HuH-7 (cell line): ENCODE data around the gene CLTRN.
"Not testable (repeated sequence)": the region's sequence is repeated elsewhere in the genome, so short reads cannot be mapped to it uniquely, and the experiment has no call there.

Experiments
- DNase-seq: peaks from one replicate; pipeline ENCODE4 v3.0.0; 2011; ENCODE audit warnings: low spot score

Gene CLTRN

GRCh38 chrX:15664487-15665444 lies at the start of gene CLTRN:
CLTRN (minus strand) TSS chrX:15664805; CDS start chrX:15664775, 30 bp downstream.
- no peak for DNase-seq

DNA sequence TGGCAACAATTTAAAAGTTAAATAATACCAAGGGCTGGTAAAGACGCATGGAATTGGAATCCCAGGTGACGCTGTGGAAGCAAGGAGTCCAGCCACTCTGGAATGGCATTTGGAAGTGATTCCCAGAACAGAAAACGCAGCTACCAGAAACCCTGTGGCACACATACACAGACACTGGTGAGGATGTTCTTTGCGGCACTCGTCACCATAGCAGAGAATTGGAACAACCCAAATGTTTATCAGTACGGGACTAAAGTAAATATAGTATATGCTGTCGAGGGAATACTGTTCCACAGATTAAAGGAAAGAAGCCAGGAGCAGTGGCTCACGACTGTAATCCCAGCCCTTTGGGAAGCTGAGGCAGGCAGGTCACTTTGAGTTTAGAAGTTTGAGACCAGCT lies 39.7 kb upstream of the CLTRN start:
- not testable (repeated sequence) for DNase-seq

DNA sequence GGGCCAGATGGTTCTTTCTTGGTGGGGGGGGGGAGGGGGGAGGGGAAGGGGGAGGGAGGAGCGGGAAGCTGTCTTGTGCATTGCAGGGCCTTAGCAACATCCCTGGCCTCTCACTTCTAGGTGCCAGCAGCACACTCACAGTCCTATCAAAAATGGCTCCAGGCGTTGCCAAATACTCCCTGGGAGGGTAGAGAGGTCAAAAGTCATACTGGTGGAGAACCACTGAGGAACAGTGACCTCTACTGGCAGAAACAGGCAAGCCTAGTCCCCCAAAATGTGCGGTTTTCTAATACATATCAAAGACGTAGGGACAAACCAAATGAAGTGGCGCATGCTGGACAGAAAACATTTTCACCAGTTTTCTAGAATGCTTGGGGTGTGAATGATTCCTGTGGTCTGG lies 39.2 kb upstream of the CLTRN start:
- not testable (repeated sequence) for DNase-seq

DNA sequence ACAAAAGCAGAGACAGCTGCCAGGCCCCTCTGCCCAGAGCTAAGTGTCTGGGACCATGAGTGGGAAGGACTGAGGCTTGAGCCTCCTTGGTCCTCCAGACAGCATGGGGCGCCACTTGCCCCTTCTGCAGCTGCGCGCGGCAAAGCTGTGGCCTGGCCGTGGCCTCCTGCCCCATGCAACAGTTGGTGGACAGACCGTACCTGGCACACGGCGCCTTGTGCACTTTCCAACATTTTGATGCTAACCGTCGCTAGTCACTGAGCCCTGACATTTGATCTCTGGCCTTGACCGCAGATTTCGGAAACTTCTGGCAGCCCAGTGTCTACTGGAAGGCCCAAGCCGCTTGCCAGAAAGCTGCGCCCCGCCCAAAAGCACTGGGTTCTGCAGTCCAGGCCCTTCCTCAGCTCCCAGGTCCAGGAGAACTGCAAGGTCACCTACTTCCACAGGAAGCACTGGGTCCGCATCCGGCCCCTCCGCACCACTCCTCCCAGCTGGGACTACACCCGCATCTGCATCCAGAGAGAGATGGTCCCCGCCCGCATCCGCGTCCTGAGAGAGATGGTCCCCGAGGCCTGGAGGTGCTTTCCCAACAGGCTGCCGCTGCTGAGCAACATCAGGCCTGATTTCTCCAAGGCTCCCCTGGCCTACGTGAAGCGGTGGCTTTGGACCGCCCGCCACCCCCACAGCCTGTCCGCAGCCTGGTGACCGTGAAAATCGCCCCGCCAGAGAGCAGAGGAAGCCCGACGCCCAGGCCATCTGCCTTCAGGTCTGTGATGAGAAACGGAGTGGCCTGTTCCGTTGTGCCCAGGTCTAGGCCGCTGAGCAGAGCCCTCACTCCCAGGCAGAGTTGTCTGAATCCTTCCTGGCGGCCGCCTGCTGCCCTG lies 38.1 kb upstream of the CLTRN start:
- no peak for DNase-seq

GRCh38 chrX:15696516-15696915 lies 31.9 kb upstream of the CLTRN start:
- no peak for DNase-seq

DNA sequence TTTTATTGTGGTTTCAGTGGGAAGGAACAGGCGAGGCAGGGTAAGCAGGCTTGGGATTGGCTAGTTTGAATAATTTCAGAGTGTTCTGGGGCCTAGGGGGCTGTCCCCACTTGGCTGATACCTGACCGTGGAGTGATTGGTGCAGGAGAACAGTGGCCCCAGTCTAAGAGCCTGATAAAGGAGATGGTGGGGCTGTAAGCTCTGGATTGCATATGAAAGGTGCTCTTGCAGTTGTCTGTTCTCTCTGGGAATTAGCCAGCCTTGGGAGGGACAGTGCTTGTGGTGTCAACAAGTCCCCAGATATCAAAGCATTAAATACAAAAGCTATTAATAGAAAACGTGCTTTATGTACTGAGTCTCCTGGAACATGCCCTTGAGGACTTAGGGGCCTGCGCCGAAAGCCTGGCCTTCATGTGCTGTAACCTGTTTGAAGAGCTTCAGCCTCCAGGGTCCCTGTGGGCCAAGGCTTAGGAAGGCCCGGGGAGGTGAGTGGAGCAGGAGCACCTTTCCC lies 30.4 kb upstream of the CLTRN start:
- DNase-seq, result no peak

GRCh38 chrX:15686818-15687685 lies 22.4 kb upstream of the CLTRN start:
- peak; percentile 20 for DNase-seq

GRCh38 chrX:15683193-15683592 lies 18.6 kb upstream of the CLTRN start:
- no peak for DNase-seq

DNA sequence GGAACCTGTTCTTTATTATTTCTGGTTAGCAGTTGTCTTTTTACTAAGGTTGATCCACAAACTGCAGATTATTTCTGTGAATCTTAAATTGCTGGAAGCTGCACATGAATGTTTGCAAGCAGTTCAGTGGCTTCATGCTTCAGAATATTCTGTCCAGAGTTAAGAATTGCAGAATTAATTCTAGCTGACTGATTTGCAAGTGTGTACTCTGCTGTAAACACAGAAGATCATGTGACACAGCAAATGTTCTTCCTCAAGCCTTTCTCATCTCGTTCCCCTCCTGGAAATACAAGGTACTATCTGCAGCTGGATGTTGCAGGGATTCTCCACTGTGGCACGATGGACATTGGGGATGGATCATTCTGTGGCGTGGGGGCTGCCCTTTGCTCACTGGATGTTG lies 16.8 kb upstream of the CLTRN start:
- DNase-seq, result no peak

- DNase-seq, result no peak
Observed at GRCh38 chrX:15680401-15680800, 15.8 kb upstream of the CLTRN start.

DNA sequence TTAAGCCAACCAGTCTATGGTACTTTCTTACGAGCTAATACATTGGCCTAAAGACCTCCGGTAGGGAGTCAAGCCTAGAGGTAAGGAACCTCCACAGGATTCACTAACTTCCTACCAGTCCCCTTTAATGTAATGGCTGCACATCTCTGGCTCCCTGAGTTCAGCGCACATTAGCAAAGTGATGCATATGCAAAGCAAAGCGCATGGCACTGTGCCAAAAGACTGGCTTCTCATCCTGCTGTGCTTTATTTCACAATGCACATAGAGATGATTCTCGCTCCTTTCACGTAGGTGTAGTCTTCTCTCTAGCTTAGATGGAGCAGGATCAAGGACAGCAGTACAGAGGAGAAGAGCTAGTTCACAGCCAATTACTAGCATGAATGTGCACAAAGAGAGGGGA lies 14.6 kb upstream of the CLTRN start:
- no peak for DNase-seq

DNA sequence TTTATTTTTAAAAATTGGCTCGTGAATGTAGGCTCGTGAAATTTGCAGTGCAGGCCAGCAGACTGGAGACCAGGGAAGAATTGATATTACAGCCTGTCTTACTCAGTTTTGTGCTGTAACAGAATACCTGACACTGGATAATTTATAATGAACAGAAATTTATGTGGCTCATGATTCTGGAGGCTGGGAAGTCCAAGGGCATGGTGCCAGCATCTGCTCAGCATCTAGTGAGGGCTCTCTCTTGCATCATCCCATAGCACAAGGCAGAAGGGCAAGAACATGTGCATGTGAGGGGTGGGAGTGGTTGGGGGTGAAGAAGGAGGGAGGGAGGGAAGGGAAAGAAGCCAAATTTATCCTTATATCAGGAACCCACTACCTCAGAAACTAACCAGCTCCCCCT lies 13.7 kb upstream of the CLTRN start:
- DNase-seq, result no peak

DNA sequence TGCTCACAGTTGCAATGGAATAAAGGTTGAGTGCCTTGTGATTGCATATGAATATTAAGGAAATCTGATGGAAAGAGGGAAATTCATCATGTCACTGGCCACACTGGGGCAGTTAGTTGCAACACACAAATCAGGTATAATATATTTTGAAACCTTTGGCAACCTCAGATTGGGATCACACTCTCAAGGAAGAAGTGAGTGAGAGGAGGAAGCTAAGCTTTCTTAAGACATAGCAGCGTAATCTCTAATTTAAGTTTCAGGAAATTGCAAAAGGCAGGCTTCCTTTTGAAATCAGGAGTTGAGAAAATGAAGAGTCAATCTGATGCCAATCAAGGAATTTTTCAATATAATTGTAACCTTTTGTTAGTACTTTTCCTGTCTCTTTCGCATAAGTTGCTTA lies 12.3 kb upstream of the CLTRN start:
- no peak for DNase-seq

- DNase-seq, result peak; percentile 40
Observed at GRCh38 chrX:15675490-15675921, 10.9 kb upstream of the CLTRN start.

DNA sequence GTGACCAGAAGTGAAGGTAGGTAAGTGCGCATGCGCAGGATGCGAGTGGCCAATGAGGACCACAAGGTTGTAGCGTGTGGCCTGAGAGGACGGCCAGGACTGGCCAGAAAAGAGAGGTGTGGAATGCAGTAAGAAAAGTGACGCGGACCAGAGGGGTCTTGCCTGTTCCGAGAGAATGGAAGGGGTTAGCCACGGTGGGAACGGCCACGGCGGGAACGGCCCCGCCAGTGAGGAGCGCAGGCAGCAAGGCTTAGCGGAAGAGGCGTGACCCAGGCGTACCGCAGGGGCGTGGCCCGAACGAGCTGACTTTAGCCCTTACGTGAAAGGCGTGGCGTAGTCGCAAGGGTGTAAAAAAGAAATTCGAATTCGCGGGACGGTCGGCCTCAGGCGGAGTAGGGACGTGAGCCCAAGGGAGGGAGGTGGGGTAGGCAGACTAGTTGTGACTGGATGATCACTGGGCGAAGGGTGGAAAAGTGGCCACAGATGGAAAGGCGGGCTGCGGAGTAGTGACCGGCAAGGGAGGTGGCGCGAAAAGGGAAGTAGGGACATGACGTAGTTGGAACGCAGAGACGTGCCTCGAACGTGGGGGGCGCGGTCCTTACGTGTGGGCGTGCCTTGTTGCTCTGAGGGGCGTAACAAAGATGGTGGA lies 10.4 kb upstream of the CLTRN start:
- peak; percentile 53 for DNase-seq

DNA sequence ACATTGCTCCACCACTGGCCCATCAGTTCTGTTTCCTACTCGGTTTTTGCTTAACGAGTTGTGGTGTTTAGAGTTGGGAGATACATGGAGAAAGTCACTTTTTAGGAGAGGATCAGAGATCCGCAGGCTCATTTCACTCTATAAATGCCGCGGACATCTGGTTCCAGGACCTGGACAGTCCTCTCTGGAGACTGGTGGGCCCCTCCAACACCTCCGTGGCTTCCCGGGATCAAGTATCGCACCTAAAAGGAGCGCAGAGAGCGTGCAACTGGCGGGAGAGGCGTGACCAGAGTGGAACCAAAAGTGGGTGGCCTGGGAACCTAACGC lies 9.9 kb upstream of the CLTRN start:
- no peak for DNase-seq

DNA sequence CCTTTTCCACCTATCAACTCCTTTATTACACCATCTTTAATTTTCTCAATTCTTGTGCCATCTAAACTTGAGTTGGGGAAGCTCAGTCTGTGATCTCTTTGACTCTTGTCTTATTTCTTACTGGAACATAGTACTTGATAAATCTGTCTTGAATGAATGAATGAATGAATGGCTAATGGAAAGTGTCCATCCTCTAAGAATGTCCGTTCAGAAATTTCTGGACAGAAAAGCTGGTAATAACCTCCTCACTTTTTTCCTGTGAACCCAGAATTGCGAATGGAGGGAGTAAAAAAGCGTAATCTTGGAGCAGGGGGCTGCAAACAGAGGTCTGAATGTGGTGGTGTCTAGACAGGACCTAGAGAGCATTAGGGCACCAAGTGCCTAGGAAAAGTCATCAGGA lies 9.4 kb upstream of the CLTRN start:
- no peak for DNase-seq

DNA sequence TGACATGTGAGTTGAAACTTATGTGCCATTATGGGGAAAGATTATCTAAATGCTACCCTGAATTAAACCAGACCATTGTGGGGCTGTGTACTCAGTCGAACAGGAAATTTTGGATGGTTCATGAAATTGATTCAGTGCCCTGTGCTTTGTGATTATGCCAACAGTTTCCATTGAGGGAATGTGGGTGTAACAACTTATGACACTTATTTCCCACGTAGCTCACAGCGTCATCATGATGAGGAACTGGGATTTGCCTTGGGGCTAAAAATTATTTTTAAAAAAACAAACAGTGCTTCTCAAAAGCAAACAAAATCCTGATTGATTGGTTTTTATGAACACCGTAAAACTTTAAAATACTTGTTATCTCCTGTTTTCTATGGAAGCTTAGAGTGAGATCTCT lies 8.3 kb upstream of the CLTRN start:
- no peak for DNase-seq

- DNase-seq, result no peak
Observed at GRCh38 chrX:15663439-15663838, 1.2 kb downstream of the CLTRN start.

GRCh38 chrX:15654804-15655203 lies 9.8 kb downstream of the CLTRN start:
- not testable (repeated sequence) for DNase-seq

DNA sequence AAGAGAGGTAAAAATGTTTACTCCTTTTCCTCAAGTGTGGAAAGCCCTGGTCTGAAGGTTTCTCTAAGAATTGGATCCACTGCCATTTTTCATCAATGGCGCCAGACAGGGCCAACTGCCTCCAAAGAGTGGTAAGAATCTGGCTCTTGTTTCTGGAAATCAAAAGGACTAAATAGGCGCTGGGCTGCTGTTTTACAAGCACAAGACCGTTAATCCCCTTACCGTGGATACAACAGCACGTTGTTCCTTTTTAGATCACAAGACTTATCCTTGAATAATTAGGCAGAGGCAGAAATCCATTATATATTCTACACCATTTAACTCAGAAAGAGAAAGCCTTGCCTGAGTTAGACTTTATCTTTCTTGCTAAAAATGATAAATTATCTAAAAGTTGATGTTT lies 10.6 kb downstream of the CLTRN start:
- no peak for DNase-seq
